ENCODE measurements around the gene CAMSAP1. TPM values are rescaled to one million over a fixed set of nuclear protein-coding genes. Genes with fewer than 3 reads are reported as not detected.

Gene CAMSAP1
- total and polyA plus RNA-seq, 2 donors (not counting 1 experiment from before 2014, with no cell fraction given), result 6.6 to 31.0 TPM

- intact Hi-C loops (cut with micrococcal nuclease), result no loop called here
- no peak for DNase-seq
- WGBS (ENCODE audit: insufficient coverage), result over 99% methylated on average over 7 of the region's 10 CpGs
- Mint-ChIP-seq H3K27ac (no peak overlapping the region), H3K4me3 (no peak overlapping the region), H3K27me3 (no peaks in the 10 kb centered on the region), H3K9me3 (ENCODE audit: insufficient read depth) (no peaks in the 10 kb centered on the region), H3K4me1 (no peaks in the 10 kb centered on the region)
- Histone ChIP-seq H3K4me3 (ENCODE audit: control extremely low read depth in 1 of 5, extremely low read depth in 1 of 5, insufficient read depth in 1 of 5, low read depth in 2 of 5, low read length in 4 of 5) (no peak overlapping the region), H3K4me1 (ENCODE audit: control insufficient read depth in 2 of 2, insufficient read depth in 2 of 2, low read length in 2 of 2) (no peaks in the 10 kb centered on the region), H3K27me3 (replicated peaks in 1 of 4; ENCODE audit: control extremely low read depth in 1 of 4, control insufficient read depth in 3 of 4, insufficient read depth in 4 of 4, low read length in 3 of 4) (no peaks in the 10 kb centered on the region), H3K4me2 (replicated peaks; ENCODE audit: low read depth, low read length, poor library complexity, severe bottlenecking) (no peak overlapping the region), H3K27ac (ENCODE audit: low read length in 2 of 2) (no peak overlapping the region), H3K9ac (ENCODE audit: low read length) (no peak overlapping the region), H3K36me3 (replicated peaks in 1 of 2; ENCODE audit: control extremely low read depth in 1 of 2, control insufficient read depth in 1 of 2, extremely low read depth in 1 of 2, insufficient read depth in 2 of 2, low read length in 1 of 2) (peaks cover 3 to 26% of the 10 kb centered on the region in 2 experiments), H3K79me2 (ENCODE audit: control insufficient read depth, insufficient read depth, low read length) (no peaks in the 10 kb centered on the region), H4K20me1 (ENCODE audit: control insufficient read depth, insufficient read depth, low read length, poor library complexity, severe bottlenecking) (no peaks in the 10 kb centered on the region), H3K9me3 (ENCODE audit: control extremely low read depth in 1 of 3, control insufficient read depth in 2 of 3, insufficient read depth in 1 of 3, low read length in 2 of 3) (no peaks in the 10 kb centered on the region), H2AFZ (ENCODE audit: insufficient read depth, low read depth, low read length, poor library complexity, severe bottlenecking) (no peak overlapping the region)
- TF ChIP-seq, protein P1, sequence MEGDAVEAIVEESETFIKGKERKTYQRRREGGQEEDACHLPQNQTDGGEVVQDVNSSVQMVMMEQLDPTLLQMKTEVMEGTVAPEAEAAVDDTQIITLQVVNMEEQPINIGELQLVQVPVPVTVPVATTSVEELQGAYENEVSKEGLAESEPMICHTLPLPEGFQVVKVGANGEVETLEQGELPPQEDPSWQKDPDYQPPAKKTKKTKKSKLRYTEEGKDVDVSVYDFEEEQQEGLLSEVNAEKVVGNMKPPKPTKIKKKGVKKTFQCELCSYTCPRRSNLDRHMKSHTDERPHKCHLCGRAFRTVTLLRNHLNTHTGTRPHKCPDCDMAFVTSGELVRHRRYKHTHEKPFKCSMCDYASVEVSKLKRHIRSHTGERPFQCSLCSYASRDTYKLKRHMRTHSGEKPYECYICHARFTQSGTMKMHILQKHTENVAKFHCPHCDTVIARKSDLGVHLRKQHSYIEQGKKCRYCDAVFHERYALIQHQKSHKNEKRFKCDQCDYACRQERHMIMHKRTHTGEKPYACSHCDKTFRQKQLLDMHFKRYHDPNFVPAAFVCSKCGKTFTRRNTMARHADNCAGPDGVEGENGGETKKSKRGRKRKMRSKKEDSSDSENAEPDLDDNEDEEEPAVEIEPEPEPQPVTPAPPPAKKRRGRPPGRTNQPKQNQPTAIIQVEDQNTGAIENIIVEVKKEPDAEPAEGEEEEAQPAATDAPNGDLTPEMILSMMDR (IDR thresholded peaks at IDR 0.05), result no peak
- TF ChIP-seq EZH2 (IDR thresholded peaks at IDR 0.05; ENCODE audit: borderline replicate concordance, insufficient read depth, low read depth, low read length, poor library complexity, severe bottlenecking), result no peak
- POLR2A ChIA-PET, result no interaction called here
- no peak for ATAC-seq (ENCODE audit: low read depth)
- CTCF ChIA-PET, result no interaction called here
These were observed 98.2 kb downstream of the CAMSAP1 start for GRCh38 chr9:135809166-135809565.

DNA sequence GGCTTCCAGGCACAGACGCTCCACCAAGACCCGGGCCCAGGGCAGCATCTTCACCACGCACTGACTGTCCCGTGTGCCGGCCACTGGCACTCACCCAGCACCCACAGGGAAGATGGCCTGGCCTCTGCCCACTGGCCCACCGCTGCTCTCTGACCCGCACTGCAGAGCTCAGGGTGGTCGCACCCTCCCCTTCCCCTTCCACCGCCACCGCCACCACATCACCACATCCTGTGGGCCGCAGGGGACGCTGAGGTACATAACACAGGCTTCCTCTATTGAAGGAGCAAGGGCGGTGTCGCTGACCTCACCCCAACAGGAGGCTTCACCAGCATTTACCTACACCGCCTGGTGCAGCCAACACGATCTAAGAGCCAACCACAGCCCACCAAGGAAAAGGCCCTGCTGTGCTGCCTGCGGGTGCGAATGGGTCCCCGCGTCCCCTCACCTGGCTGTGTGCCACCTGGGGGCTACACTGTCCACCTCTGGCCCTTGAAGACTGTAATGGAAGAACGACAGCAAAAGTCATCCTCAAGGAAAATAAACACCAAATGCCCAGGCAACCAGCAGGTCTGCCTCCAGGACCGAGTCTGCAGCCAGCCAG is 101.8 kb downstream of the CAMSAP1 start:
- WGBS (ENCODE audit: insufficient coverage), result 66% methylated on average over 22 of the region's 22 CpGs
- no peak overlapping the region for H3K4me3 Mint-ChIP-seq

More for the DNA sequence above, 101.8 kb downstream of the CAMSAP1 start:
- TF ChIP-seq, protein P1 (IDR thresholded peaks at IDR 0.05), result no peak
- TF ChIP-seq EZH2 (IDR thresholded peaks at IDR 0.05; ENCODE audit: borderline replicate concordance, insufficient read depth, low read depth, low read length, poor library complexity, severe bottlenecking), result no peak
- H4K20me1 ChIP-seq (ENCODE audit: control insufficient read depth, insufficient read depth, low read length, poor library complexity, severe bottlenecking), result no peaks in the 10 kb centered on the region
- no peak overlapping the region for H2AFZ ChIP-seq (ENCODE audit: insufficient read depth, low read depth, low read length, poor library complexity, severe bottlenecking)
- no peak overlapping the region for H3K4me3 ChIP-seq (ENCODE audit: control extremely low read depth in 1 of 5, extremely low read depth in 1 of 5, insufficient read depth in 1 of 5, low read depth in 2 of 5, low read length in 4 of 5)
- no peak for ATAC-seq (ENCODE audit: low read depth)
- no peaks in the 10 kb centered on the region for H3K79me2 ChIP-seq (ENCODE audit: control insufficient read depth, insufficient read depth, low read length)
- peaks cover 2 to 5% of the 10 kb centered on the region in 2 experiments for H3K36me3 ChIP-seq (replicated peaks in 1 of 2; ENCODE audit: control extremely low read depth in 1 of 2, control insufficient read depth in 1 of 2, extremely low read depth in 1 of 2, insufficient read depth in 2 of 2, low read length in 1 of 2)
- DNase-seq, result no peak
- H3K4me2 ChIP-seq (replicated peaks; ENCODE audit: low read depth, low read length, poor library complexity, severe bottlenecking), result no peak overlapping the region
- no peaks in the 10 kb centered on the region for H3K27me3 ChIP-seq (replicated peaks in 1 of 4; ENCODE audit: control extremely low read depth in 1 of 4, control insufficient read depth in 3 of 4, insufficient read depth in 4 of 4, low read length in 3 of 4)
- no peaks in the 10 kb centered on the region for H3K27me3 Mint-ChIP-seq
- H3K9me3 Mint-ChIP-seq (ENCODE audit: insufficient read depth), result no peaks in the 10 kb centered on the region
- no peaks in the 10 kb centered on the region for H3K4me1 Mint-ChIP-seq
- H3K9ac ChIP-seq (ENCODE audit: low read length), result no peak overlapping the region
- no peak overlapping the region for H3K27ac ChIP-seq (ENCODE audit: low read length in 2 of 2)
- ChIA-PET CTCF (no interaction called here), POLR2A (no interaction called here)
- intact Hi-C loops (cut with micrococcal nuclease), result no loop called here
- no peak overlapping the region for H3K27ac Mint-ChIP-seq
- H3K4me1 ChIP-seq (ENCODE audit: control insufficient read depth in 2 of 2, insufficient read depth in 2 of 2, low read length in 2 of 2), result no peaks in the 10 kb centered on the region
- H3K9me3 ChIP-seq (ENCODE audit: control extremely low read depth in 1 of 3, control insufficient read depth in 2 of 3, insufficient read depth in 1 of 3, low read length in 2 of 3), result peaks cover 0 to 3% (median 0%) of the 10 kb centered on the region in 3 donors
